HG02852 (cell line): ENCODE data around the gene PNPO.

Source experiments
- ATAC-seq: cut with Tn5 transposase; IDR thresholded peaks from one replicate; pipeline ENCODE4 v1.9.1; 2021; ENCODE audit warnings: mild to moderate bottlenecking, moderate library complexity; ENCODE audit not compliant: unreplicated experiment

The PNPO gene

GRCh38 chr17:47941246-47942095, at the start of gene PNPO:
TSS of gene PNPO (plus strand) at chr17:47941571. CDS start at chr17:47941676, 105 bp downstream.
- ATAC-seq = peak; percentile 90

- no peak for ATAC-seq
Observed at GRCh38 chr17:47894498-47895346, 46.6 kb upstream of the PNPO start.

- no peak for ATAC-seq
Observed at GRCh38 chr17:47895347-47895855, 46.0 kb upstream of the PNPO start.

DNA sequence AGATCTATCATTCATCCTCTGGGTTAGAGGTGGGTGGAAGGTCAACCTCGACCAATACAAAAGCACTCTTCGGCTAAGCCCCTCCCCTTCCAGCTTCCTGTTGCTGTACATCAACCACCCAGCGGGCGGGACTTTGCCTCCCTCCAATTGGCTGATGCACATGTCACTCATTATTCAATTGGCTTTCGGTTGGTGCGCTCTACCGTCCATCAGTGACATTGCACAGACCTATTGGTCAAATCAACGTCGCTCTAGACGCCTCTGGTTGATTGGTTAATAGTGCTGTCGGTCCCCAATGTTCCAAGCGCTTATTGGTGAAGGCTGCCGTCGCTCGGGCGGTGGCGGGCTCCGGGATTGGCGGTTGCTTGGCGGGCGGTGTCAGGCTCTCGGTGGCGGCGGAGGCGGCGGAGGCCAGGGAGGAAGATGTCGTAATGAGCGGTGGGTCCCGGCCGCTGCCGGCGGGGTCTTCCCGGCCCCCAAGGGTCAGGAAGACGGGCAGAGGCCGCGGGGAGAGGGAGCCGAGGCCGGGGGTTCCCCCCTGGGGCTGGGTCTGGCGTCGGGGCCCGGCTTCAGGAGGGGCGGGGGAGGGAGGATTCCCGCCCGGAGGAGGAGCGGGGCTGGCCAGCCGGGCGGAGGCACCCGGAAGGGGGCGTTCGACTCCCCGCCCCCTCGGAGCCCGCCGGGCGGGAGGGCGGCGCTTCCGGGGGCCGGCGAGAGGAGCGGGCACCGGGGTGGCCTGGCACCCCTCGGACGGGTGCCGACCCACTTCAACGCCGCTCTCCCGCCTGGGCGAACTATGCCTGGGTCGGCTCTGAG, 45.3 kb upstream of the PNPO start, which contains the start of gene SP2:
Gene SP2 (plus strand): TSS at position 381 of the 816 bp plus-strand sequence. CDS start 51 bp downstream, at position 432.
- peak; percentile 88 for ATAC-seq

DNA sequence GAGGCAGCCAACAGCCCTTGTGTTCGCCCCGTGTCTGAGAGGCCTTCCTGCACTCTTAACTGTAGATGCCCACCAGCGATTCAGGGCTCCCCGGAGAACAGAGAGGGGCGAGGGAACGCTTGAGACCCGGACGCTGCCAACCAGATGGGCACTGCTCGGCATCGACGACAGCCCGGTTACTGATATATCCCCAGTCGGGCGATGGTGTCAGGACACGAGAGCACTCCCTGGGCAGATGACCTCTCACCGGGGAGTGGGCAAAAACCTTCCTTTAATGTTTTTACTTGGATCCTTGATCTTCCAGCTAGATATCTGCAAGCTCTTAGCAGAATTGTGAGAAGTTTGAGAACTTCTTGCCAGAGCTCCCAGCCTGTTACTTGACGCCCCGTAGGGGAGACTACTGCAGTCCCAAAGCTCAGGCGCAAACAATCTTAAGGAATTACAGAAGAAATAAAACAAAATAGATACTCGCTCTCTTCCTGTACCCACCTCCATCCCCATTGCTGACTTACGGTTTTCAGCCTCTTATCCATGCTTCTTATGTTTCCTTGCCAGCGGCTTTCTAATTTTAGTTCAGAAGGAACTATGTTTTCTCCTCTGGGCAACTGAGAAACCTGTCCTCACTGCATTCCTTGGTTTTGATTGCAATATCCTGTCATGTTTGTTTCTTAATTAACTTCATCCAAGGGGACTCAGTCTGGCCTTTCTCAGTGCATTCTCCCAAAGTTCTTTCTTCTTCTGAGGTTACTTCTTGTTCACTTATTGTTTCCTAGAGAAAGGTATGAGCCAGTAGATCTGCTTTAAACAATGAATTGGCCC, 44.5 kb upstream of the PNPO start:
- no peak for ATAC-seq

DNA sequence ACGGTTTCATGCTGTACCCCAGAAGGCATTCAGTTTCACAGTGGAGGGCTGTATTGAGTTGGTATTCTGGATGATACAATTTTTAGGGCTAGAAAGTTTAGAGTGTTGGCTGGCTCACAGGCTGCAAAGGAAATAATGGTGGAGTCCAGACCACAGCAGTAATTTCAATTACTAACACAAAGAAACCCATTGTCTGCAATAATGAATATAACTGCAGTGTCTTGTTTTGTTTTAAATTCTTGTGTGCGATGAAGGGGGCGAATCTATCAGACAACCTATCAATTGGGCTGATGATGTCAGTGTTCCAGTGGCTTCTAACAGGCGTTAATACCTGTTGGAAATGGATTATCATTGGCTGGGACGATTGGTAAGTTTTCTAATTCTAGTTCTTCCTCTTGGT, 43.8 kb upstream of the PNPO start:
- no peak for ATAC-seq

DNA sequence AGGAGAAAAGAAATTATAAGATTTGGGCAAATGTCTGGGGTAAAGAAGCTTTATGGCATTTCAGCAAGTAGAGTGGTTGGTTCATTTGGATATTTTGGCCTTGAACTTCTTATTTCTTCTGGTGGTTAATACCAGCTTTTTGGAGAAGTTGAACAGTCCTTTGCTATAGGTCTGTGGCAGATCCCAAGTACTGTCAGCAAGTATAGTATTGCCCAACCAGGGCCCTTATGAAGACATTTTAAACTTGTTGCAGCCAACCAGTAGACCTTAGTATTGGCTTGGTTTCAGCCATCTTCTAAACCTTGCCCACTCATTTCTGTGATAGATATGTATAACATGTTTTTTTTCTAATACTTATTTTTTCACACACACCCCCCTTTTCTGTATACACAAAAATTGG, 43.1 kb upstream of the PNPO start:
- no peak for ATAC-seq

DNA sequence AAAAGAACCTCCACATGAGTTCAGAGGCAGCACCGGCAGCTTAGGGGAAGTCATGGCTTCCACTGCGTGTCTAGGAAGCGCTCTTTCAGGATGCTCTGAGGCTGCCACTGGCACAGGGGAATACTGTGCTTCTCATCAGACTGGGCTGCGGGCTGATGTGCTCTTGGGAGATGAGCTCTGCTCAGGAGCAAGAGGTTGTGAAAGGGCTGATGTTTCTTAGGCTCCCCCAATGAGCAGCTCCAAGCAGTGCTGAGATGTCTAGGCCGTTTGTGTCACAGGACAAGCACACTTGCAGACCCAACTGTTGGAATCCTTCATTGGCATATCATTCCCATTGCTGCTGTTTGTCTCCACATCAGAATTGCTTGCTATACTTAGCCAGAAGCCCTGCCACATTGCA, 41.7 kb upstream of the PNPO start:
- no peak for ATAC-seq

GRCh38 chr17:47901423-47901822, 39.9 kb upstream of the PNPO start:
- ATAC-seq = no peak

DNA sequence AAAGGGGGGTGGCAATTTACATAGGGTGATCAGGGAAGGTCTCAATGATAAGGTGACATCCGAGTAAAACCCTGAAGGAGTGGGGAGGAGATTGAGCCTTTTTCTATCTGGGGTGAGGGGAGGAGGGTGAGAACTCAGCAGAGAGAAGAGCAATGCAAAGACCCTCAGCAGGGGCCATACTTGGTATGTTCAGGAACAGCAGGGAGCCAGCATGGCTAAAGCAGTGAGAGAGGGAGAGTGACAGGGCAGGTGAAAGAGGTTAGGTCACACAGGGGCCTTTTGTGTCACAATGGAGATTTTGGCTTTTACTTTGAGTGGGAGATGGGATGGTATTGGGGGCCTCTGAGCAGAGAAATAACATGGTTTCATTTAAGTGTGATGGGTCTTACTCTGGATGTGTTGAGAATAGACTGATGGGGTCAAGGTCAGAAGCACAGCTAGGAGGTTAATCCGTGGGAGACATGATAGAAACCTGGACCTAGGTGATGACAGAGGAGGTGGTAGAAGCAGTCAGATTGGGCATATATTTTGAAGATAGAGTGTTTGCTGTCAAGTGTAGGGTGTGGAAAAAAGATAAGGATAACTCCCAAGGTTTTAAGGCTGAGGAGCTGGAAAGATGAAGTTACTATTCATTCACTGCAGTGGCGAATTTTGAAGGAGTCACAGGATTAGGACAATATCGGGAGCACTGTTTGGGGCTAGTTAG, 39.2 kb upstream of the PNPO start:
- ATAC-seq = no peak

DNA sequence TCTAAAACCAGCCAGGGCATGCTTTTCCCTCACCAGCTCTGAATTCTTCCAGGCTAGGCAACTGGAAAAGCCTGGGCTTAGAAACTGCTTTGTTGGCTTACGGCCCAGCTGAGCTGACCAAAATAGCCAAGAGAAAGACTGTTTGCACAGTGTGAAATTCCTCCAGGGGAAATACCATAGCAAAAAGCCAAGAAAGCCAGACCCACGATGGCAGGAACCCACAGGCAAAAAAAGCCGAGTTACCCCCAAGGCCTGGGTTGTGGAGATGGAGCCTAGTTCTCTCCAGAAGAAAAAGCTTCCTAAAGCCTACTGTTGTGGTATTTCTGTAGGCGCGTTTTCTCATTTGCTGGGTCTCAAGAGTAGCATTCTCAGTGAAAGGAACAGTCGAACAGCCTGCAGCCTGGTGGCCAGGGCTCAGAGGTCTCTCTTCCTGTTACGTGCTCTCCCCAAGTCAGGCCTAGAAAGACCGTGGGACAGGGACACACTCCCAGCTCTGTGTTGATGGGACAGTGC, 36.1 kb upstream of the PNPO start:
- no peak for ATAC-seq

DNA sequence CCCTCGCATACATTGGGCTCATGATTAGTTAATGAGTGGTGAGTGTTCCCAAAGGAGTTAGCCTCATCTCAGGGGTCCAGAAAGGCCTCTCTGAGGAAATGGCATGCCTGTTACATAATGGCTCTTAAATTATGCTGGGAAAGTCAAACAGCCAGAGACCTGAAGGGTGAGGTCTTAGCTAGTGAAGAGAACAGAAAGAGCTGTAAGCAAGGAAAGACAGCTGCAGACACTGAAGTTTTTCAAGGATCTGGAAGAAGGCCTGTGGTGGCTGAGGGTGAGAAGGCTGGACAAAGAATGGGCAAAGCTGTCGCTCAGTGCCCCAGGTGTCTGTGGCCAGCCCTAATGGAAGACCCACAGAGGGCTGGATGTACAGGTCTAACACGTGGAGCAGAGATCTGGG, 34.9 kb upstream of the PNPO start:
- ATAC-seq = no peak

GRCh38 chr17:47907932-47908562, 33.3 kb upstream of the PNPO start:
- no peak for ATAC-seq

DNA sequence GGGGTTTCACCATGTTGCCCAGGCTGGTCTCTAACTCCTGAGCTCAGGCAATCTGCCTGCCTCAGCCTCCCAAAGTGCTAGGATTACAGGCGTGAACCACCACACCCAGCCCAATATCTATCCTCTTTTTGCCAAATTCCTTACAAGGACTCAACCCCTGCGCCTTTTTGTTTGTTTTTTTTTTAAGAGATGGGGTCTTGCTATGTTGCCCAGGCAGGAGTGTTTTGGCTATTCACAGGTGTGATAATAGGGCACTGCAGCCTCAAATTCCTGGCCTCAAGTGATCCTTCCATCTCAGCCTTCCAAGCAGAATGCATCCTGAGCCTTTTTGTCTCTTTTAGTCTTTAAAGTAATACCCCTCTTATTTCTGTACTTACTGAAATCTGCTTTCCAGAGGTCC, 28.3 kb upstream of the PNPO start:
- no peak for ATAC-seq

DNA sequence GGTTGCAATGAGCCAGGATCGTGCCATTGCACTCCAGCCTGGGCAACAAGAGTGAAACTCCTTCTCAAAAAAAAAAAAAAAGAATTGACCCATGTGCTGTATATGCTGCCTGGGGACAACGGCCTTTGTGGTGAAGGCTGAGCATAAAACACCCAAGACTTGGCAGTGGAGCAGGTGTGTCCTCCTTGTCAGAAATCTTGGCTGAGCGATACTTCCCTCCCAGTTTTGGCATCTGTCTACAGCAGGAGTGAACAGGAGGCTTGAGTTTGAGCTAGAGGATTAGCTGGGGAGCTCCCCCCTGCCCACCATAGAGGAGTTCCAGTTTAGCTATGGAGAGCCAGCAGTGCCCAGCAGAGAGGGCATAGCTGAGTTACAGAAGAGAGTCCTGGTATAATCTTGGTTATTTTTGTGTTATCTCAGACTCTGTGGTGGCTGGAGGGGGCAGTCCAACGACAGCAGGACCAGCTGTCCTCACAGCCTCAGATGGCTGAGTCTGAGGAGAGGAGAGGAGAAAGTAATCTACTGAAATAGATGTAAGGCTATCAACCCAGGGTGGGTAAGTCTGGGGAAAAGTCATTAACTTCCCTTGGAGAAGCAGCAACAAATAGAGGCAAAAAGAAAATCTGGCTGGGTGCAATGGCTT, 26.9 kb upstream of the PNPO start:
- ATAC-seq = no peak

DNA sequence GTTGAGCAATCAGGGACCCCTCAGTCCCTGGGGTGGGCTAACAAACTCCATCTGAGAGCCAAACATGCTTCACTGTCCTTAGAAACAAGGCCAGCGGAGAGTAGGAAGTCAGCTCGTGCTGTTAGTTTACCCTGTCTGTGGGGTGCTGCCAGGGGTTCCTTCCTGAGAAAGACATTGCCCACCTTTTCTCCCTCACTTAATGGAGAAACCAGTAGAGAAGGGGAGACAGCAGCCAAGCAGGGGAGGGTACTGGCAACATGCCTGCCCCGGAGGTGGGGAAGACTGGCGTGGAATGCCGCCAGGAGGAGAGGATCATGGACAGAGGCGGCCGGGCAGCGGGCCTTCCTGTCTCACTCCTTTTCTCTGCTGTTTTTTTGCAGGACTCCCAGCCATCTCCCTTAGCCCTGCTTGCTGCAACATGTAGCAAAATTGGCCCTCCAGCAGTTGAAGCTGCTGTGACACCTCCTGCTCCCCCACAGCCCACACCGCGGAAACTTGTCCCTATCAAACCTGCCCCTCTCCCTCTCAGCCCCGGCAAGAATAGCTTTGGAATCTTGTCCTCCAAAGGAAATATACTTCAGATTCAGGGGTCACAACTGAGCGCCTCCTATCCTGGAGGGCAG, 25.5 kb upstream of the PNPO start:
- no peak for ATAC-seq

GRCh38 chr17:47916489-47917208, 24.7 kb upstream of the PNPO start:
- ATAC-seq = no peak
